HepG2 (cell line): ENCODE data around the gene NOPCHAP1. TPM values are rescaled to one million over a fixed set of nuclear protein-coding genes. Genes with fewer than 3 reads are reported as not detected.

Experiments
- ATAC-seq: fragments of 200-7000 bp; cut with Tn5 transposase; 3 replicates; pipeline ENCODE4 v1.9.1; 2020; ENCODE audit warnings: mild to moderate bottlenecking, moderate library complexity
- BruUV-seq: library from RNA; stranded (reverse); fragments of 400-500 nt; replicated peaks from 2 replicates; lab custom pipeline; 2021; lab: Mats Ljungman, UMichigan
- CTCF ChIA-PET: fragments of 300-600 bp; formaldehyde crosslinking; extraction: SDS; loops from one replicate; lab custom pipeline; 2021; ENCODE audit warnings: low total read pairs, inconsistent platforms, low intra/inter-chr PET ratio; lab: Yijun Ruan, JAX
- POLR2A ChIA-PET: fragments of 350-600 bp; sonication (Branson Sonifier 250); formaldehyde crosslinking; loops from one replicate; lab custom pipeline; 2020; ENCODE audit warnings: antibody characterized with exemption, inconsistent platforms; lab: Yijun Ruan, JAX
- DNase-seq: peaks from one replicate; pipeline ENCODE4 v3.0.0-alpha.2; 2015; ENCODE audit warnings: low spot score
- FAIRE-seq: peaks from 3 replicates; lab custom pipeline; 2011; peaks lifted over from hg19 to GRCh38; lab: Jason Lieb, UNC
- H2AFZ ChIP-seq: one replicate; pipeline ENCODE4 v1.6.1; 2011; ENCODE audit warnings: low read length, inconsistent platforms
- H3K27ac ChIP-seq: fragments of 300-600 bp; 3 replicates; pipeline ENCODE4 v1.8.0; 2011; ENCODE audit warnings: mixed run types, mild to moderate bottlenecking, mixed read lengths, low read length, inconsistent platforms; ENCODE audit not compliant: insufficient read depth; ENCODE audit errors: extremely low read length
- H3K27me3 ChIP-seq, 2 experiments: fragments of 200-600 bp in 1 of 2; 2 replicates in 1 of 2; 3 replicates in 1 of 2; pipeline versions ENCODE4 v1.6.0 to v1.8.0; 2011; ENCODE audit warnings: low read length in 2 of 2, mild to moderate bottlenecking in 2 of 2, moderate library complexity in 2 of 2, inconsistent platforms in 1 of 2; ENCODE audit not compliant: insufficient read depth in 2 of 2, control insufficient read depth in 1 of 2
- H3K36me3 ChIP-seq, 2 experiments: fragments of 200-600 bp in 1 of 2; replicated peaks in 1 of 2; 2 replicates in 1 of 2; 3 replicates in 1 of 2; pipeline versions ENCODE4 v1.5.1 to v1.8.0; 2011; ENCODE audit warnings: low read length in 2 of 2, inconsistent platforms in 1 of 2; ENCODE audit not compliant: insufficient read depth in 2 of 2, control insufficient read depth in 1 of 2
- H3K4me1 ChIP-seq: 2 replicates; pipeline ENCODE4 v1.5.1; 2012; ENCODE audit warnings: low read length, inconsistent platforms; ENCODE audit not compliant: insufficient read depth
- H3K4me2 ChIP-seq: 2 replicates; pipeline ENCODE4 v1.6.0; 2011; ENCODE audit warnings: low read depth, low read length, inconsistent platforms
- H3K4me3 ChIP-seq, 3 experiments: fragments of 200-600 bp in 1 of 3; sonication (generic), shearing (Covaris generic) in 1 of 3; replicated peaks in 1 of 3; 2 replicates each; pipeline ENCODE4 v1.5.1; 2011 to 2016; ENCODE audit warnings: low read length in 3 of 3, inconsistent platforms in 2 of 3, low read depth in 2 of 3, mild to moderate bottlenecking in 2 of 3, control low read depth in 1 of 3, mixed read lengths in 1 of 3; ENCODE audit not compliant: insufficient read depth in 1 of 3
- H3K79me2 ChIP-seq: one replicate; pipeline ENCODE4 v1.6.1; 2011; ENCODE audit warnings: low read length, inconsistent platforms; ENCODE audit not compliant: insufficient read depth
- H3K9ac ChIP-seq: 2 replicates; pipeline ENCODE4 v1.6.0; 2011; ENCODE audit warnings: mild to moderate bottlenecking, low read depth, low read length, inconsistent platforms; ENCODE audit not compliant: insufficient read depth
- H3K9me3 ChIP-seq: 2 replicates; pipeline ENCODE4 v1.5.1; 2012; ENCODE audit warnings: mild to moderate bottlenecking, low read length
- H4K20me1 ChIP-seq: 2 replicates; pipeline ENCODE4 v1.6.0; 2011; ENCODE audit warnings: inconsistent platforms, mild to moderate bottlenecking, low read length, moderate library complexity; ENCODE audit not compliant: insufficient read depth
- HIVEP1 ChIP-seq: sonication (generic); formaldehyde crosslinking; IDR thresholded peaks from 2 replicates; pipeline ENCODE4 v1.4.0; 2020; ENCODE audit warnings: mild to moderate bottlenecking, missing genetic modification reagents
- JUND ChIP-seq: sonication (generic); formaldehyde crosslinking; IDR thresholded peaks from 2 replicates; pipeline ENCODE4 v1.8.0; 2022; ENCODE audit warnings: mild to moderate bottlenecking, missing genetic modification reagents
- KAT2B ChIP-seq: fragments of 150-350 bp; IDR thresholded peaks from 2 replicates; pipeline ENCODE4 v1.6.1; 2014; ENCODE audit warnings: low read depth, low read length, borderline replicate concordance
- KDM6A ChIP-seq: IDR thresholded peaks from 2 replicates; pipeline ENCODE4 v1.6.1; 2016; ENCODE audit warnings: low read depth
- MIER2 ChIP-seq: IDR thresholded peaks from 2 replicates; pipeline ENCODE4 v1.6.1; 2016; ENCODE audit warnings: missing biosample characterization, missing genetic modification reagents
- NR3C1 ChIP-seq: sonication (generic); formaldehyde crosslinking; IDR thresholded peaks from 2 replicates; pipeline ENCODE4 v1.4.0; 2020; ENCODE audit warnings: missing genetic modification reagents
- PAF1 ChIP-seq: IDR thresholded peaks from 2 replicates; pipeline ENCODE4 v1.6.1; 2016; ENCODE audit warnings: missing genetic modification reagents, missing compliant biosample characterization
- POLR2AphosphoS5 ChIP-seq: IDR thresholded peaks from 2 replicates; pipeline ENCODE4 v1.6.1; 2012; ENCODE audit warnings: low read depth, low read length
- SMAD9 ChIP-seq: sonication (generic); formaldehyde crosslinking; IDR thresholded peaks from 2 replicates; pipeline ENCODE4 v1.5.1; 2020; ENCODE audit warnings: mild to moderate bottlenecking, missing genetic modification reagents
- ZNF124 ChIP-seq: sonication (generic); formaldehyde crosslinking; IDR thresholded peaks from 2 replicates; pipeline ENCODE4 v1.4.0; 2020; ENCODE audit warnings: missing genetic modification reagents
- ZNF138 ChIP-seq: sonication (generic); formaldehyde crosslinking; IDR thresholded peaks from 2 replicates; pipeline ENCODE4 v1.5.0; 2020; ENCODE audit warnings: mild to moderate bottlenecking, low read depth, missing genetic modification reagents
- ZNF20 ChIP-seq: sonication (generic); formaldehyde crosslinking; IDR thresholded peaks from 2 replicates; pipeline ENCODE4 v1.4.0; 2020; ENCODE audit warnings: mild to moderate bottlenecking, moderate library complexity, missing genetic modification reagents
- ZNF510 ChIP-seq: sonication (generic); formaldehyde crosslinking; IDR thresholded peaks from 2 replicates; pipeline ENCODE4 v1.4.0; 2020; ENCODE audit warnings: low read depth, mild to moderate bottlenecking, missing genetic modification reagents
- ZNF570 ChIP-seq: sonication (generic); formaldehyde crosslinking; IDR thresholded peaks from 2 replicates; pipeline ENCODE4 v1.4.0; 2020; ENCODE audit warnings: mild to moderate bottlenecking, missing genetic modification reagents, borderline replicate concordance
- ZNF703 ChIP-seq: sonication (generic); formaldehyde crosslinking; IDR thresholded peaks from 2 replicates; pipeline ENCODE4 v1.5.1; 2020; ENCODE audit warnings: missing genetic modification reagents, mild to moderate bottlenecking, moderate library complexity, borderline replicate concordance
- WGBS: methylation state at CpG from one replicate; pipeline ENCODE4 v1.1.6; 2017; ENCODE audit warnings: low lambda C conversion rate; 5-methylcytosine and 5-hydroxymethylcytosine counted together
- in situ Hi-C: cut with HindIII; loops from 2 replicates; pipeline ENCODE4 v1.10.0; 2017; ENCODE audit warnings: low pct_unique_long_range_greater_than_20kb; ENCODE audit not compliant: extremely low pct_ligation_motif_present
- intact Hi-C: fragments of 100-400 bp; cut with micrococcal nuclease; formaldehyde crosslinking; loops from one replicate; pipeline ENCODE4 v1.10.0; 2022; ENCODE audit not compliant: unreplicated experiment
- polyA plus RNA-seq, 8 experiments: library from polyadenylated mRNA; depleted of rRNA in 3 of 8; stranded (reverse) in 7 of 8; unstranded in 1 of 8; fragments of >200 nt; fragmentation: Illumina TruSeq in 4 of 8; extraction: Trizol in 4 of 8; gene quantifications; 2 replicates each; pipeline versions ENCODE4 v1.2.1 to v1.2.3, GENCODE V29; 2011 to 2016; ENCODE audit warnings: low read depth in 4 of 8, missing spikeins in 1 of 8, mixed read lengths in 1 of 8; ENCODE audit not compliant: insufficient read depth in 1 of 8
- total RNA-seq, 5 experiments: library from RNA; depleted of rRNA; stranded (reverse); fragments of >200 nt; fragmentation: Illumina TruSeq; extraction: Trizol; gene quantifications; 2 replicates each; pipeline ENCODE4 v1.2.3, GENCODE V29; 2016; ENCODE audit warnings: low read depth in 1 of 5
- TF ChIP-seq, protein P1 (sequence below): sonication (generic); formaldehyde crosslinking; IDR thresholded peaks from 2 replicates; pipeline ENCODE4 v1.4.0; 2020; ENCODE audit warnings: mild to moderate bottlenecking, missing genetic modification reagents
- TF ChIP-seq, protein P2 (sequence below), 2 experiments: sonication (generic) in 1 of 2; formaldehyde crosslinking in 1 of 2; IDR thresholded peaks; 2 replicates each; pipeline versions ENCODE4 v1.4.0 to v1.6.1; 2016 to 2020; ENCODE audit warnings: borderline replicate concordance in 1 of 2, low read depth in 1 of 2, mild to moderate bottlenecking in 1 of 2, missing genetic modification reagents in 1 of 2
- TF ChIP-seq, protein P3 (sequence below): sonication (generic); formaldehyde crosslinking; IDR thresholded peaks from 2 replicates; pipeline ENCODE4 v1.4.0; 2020; ENCODE audit warnings: mild to moderate bottlenecking, low read depth, missing genetic modification reagents

NOPCHAP1 gene
- total and polyA plus RNA-seq, 2 of the 13 experiments (the other 11 are each of a cell fraction or from before 2014, with no cell fraction given) = 5.7 to 38.1 TPM

DNA sequence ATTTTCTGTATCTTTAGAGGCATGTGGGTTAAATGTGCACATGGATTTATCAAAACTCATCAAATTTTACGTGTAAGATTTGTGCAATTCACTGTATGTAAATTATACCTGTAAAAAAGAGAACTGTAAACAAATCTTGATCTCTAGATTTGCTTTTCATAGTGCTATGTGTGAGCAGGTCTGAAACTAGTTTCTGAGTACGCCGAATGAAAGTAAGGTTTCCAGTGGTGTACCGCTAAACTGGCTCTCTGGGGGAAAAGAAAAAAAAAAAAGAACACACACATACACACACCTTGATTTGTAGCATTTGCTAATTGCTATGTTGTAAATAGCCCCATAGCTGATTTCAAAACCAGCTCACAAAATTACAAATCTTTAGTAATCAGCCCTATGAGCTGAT is 19.4 kb upstream of the NOPCHAP1 start (continued):
- TF ChIP-seq, protein P1, sequence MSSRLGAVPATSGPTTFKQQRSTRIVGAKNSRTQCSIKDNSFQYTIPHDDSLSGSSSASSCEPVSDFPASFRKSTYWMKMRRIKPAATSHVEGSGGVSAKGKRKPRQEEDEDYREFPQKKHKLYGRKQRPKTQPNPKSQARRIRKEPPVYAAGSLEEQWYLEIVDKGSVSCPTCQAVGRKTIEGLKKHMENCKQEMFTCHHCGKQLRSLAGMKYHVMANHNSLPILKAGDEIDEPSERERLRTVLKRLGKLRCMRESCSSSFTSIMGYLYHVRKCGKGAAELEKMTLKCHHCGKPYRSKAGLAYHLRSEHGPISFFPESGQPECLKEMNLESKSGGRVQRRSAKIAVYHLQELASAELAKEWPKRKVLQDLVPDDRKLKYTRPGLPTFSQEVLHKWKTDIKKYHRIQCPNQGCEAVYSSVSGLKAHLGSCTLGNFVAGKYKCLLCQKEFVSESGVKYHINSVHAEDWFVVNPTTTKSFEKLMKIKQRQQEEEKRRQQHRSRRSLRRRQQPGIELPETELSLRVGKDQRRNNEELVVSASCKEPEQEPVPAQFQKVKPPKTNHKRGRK (CRISPR knock-in tag) = no peak
- no peak for TF ChIP-seq ZNF124 (CRISPR knock-in tag)

DNA sequence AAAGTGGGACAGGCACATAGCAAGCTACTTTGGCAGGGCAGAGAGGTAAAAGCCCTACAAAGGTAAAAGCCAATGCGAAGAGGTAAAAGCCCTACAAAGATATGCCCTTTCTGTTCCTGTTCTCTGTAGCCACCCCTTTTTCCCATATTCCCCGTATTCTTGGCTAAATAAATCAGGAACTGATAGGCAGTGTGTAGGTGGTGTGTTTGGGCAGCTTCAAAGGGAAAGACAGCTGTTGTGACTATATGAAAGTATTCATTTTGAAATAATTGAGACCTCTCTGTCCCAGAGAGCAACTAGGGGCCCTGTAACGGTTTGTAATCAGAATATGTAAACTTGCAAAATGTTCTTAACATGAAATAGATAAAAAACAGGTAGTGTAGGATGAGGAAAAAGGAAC is 16.8 kb upstream of the NOPCHAP1 start:
- FAIRE-seq = no peak
- TF ChIP-seq, protein P2, sequence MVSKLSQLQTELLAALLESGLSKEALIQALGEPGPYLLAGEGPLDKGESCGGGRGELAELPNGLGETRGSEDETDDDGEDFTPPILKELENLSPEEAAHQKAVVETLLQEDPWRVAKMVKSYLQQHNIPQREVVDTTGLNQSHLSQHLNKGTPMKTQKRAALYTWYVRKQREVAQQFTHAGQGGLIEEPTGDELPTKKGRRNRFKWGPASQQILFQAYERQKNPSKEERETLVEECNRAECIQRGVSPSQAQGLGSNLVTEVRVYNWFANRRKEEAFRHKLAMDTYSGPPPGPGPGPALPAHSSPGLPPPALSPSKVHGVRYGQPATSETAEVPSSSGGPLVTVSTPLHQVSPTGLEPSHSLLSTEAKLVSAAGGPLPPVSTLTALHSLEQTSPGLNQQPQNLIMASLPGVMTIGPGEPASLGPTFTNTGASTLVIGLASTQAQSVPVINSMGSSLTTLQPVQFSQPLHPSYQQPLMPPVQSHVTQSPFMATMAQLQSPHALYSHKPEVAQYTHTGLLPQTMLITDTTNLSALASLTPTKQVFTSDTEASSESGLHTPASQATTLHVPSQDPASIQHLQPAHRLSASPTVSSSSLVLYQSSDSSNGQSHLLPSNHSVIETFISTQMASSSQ (IDR thresholded peaks at IDR 0.05; ENCODE audit: low read depth) = no peak
- TF ChIP-seq, protein P2 (CRISPR knock-in tag; IDR thresholded peaks at IDR 0.05; ENCODE audit: borderline replicate concordance) = no peak
- TF ChIP-seq NR3C1 (CRISPR knock-in tag) (no peak), ZNF510 (CRISPR knock-in tag) (no peak), KDM6A (no peak), KAT2B (no peak), JUND (CRISPR knock-in tag) (no peak), MIER2 (no peak), ZNF20 (CRISPR knock-in tag) (no peak), POLR2AphosphoS5 (no peak), ZNF570 (CRISPR knock-in tag) (no peak), HIVEP1 (no peak), ZNF703 (no peak), PAF1 (CRISPR knock-in tag) (no peak), SMAD9 (CRISPR knock-in tag) (no peak), ZNF138 (CRISPR knock-in tag) (no peak)
- TF ChIP-seq, protein P3, sequence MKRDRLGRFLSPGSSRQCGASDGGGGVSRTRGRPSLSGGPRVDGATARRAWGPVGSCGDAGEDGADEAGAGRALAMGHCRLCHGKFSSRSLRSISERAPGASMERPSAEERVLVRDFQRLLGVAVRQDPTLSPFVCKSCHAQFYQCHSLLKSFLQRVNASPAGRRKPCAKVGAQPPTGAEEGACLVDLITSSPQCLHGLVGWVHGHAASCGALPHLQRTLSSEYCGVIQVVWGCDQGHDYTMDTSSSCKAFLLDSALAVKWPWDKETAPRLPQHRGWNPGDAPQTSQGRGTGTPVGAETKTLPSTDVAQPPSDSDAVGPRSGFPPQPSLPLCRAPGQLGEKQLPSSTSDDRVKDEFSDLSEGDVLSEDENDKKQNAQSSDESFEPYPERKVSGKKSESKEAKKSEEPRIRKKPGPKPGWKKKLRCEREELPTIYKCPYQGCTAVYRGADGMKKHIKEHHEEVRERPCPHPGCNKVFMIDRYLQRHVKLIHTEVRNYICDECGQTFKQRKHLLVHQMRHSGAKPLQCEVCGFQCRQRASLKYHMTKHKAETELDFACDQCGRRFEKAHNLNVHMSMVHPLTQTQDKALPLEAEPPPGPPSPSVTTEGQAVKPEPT (CRISPR knock-in tag) = no peak

More for the DNA sequence above, 16.8 kb upstream of the NOPCHAP1 start:
- no peak for DNase-seq
- Histone ChIP-seq H3K27ac (no peak overlapping the region), H3K79me2 (no peaks in the 10 kb centered on the region), H3K4me2 (no peak overlapping the region), H3K4me1 (no peaks in the 10 kb centered on the region), H2AFZ (no peak overlapping the region), H3K27me3 (peaks cover 0 to 1% of the 10 kb centered on the region in 2 experiments; a peak in 1 of 5 replicates), H3K9ac (no peak overlapping the region), H4K20me1 (no peaks in the 10 kb centered on the region), H3K4me3 (no peak overlapping the region), H3K36me3 (no peaks in the 10 kb centered on the region), H3K9me3 (no peaks in the 10 kb centered on the region)
- intact Hi-C loops = no loop called here
- BruUV-seq = no TSS peak
- in situ Hi-C loops = no loop called here
- ChIA-PET CTCF (no interaction called here), POLR2A (no interaction called here)
- no peak for ATAC-seq
- 32% methylated on average over 3 of the region's 3 CpGs for WGBS
